Keratinocyte (primary cell): Measurements from ENCODE around the gene NCK1.

ENCODE experiments used
- CTCF ChIP-seq, 3 experiments: IDR thresholded peaks in 1 of 3; conservative IDR thresholded peaks in 1 of 3; optimal IDR thresholded peaks in 1 of 3; 2 replicates in 2 of 3; 3 replicates in 1 of 3; pipeline versions ENCODE3 to v1.5.1; 2011; ENCODE audit warnings: low read length in 3 of 3, mild to moderate bottlenecking in 3 of 3, moderate library complexity in 2 of 3, control low read depth in 1 of 3, inconsistent platforms in 1 of 3; ENCODE audit not compliant: insufficient read depth in 2 of 3; ENCODE audit errors: extremely low read depth in 1 of 3
- EZH2 ChIP-seq: IDR thresholded peaks from one replicate; pipeline ENCODE4 v1.6.1; 2012; ENCODE audit warnings: inconsistent platforms, mild to moderate bottlenecking, low read length, moderate library complexity

GRCh38 chr3:136984837-136985236, 122.8 kb downstream of the NCK1 start:
- no peak for TF ChIP-seq CTCF (optimal IDR thresholded peaks at IDR 0.05 in 1 of 3, IDR thresholded peaks at IDR 0.05 in 1 of 3, conservative IDR thresholded peaks at IDR 0.05 in 1 of 3; ENCODE audit: extremely low read depth in 1 of 3, insufficient read depth in 2 of 3, low read length in 3 of 3)
- no peak for TF ChIP-seq EZH2
